Calu3 (cell line): ENCODE measurements around the gene MEIS3. TPM values are rescaled to one million over a fixed set of nuclear protein-coding genes. Genes with fewer than 3 reads are reported as not detected.
"Not testable (repeated sequence)": the region's sequence is repeated elsewhere in the genome, so short reads cannot be mapped to it uniquely, and the experiment has no call there.

Experiments
- BruUV-seq: library from RNA; stranded (reverse); fragments of 400-500 nt; replicated peaks from 2 replicates; lab custom pipeline; 2021; lab: Mats Ljungman, UMichigan
- CTCF ChIA-PET: fragments of 300-600 bp; sonication (Branson Sonifier 250); formaldehyde crosslinking; loops from one replicate; lab custom pipeline; 2022; ENCODE audit warnings: antibody characterized with exemption; lab: Charles Lee
- DNase-seq: peaks from one replicate; pipeline ENCODE4 v3.0.0; 2022
- H3K27ac Mint-ChIP-seq: one replicate; pipeline ENCODE4 v1.8.0; 2022; ENCODE audit warnings: mixed read lengths; ENCODE audit not compliant: unreplicated experiment
- H3K27me3 Mint-ChIP-seq: one replicate; pipeline ENCODE4 v1.8.0; 2022; ENCODE audit warnings: mixed read lengths; ENCODE audit not compliant: unreplicated experiment
- H3K36me3 Mint-ChIP-seq: one replicate; pipeline ENCODE4 v1.8.0; 2022; ENCODE audit warnings: mild to moderate bottlenecking, moderate library complexity, mixed read lengths; ENCODE audit not compliant: insufficient read depth, unreplicated experiment
- H3K4me1 Mint-ChIP-seq: one replicate; pipeline ENCODE4 v1.8.0; 2022; ENCODE audit warnings: mild to moderate bottlenecking, low read depth, mixed read lengths; ENCODE audit not compliant: unreplicated experiment
- H3K4me3 Mint-ChIP-seq: one replicate; pipeline ENCODE4 v1.8.0; 2022; ENCODE audit warnings: mild to moderate bottlenecking, low read depth, moderate library complexity, mixed read lengths; ENCODE audit not compliant: unreplicated experiment
- H3K9me3 Mint-ChIP-seq: one replicate; pipeline ENCODE4 v1.8.0; 2022; ENCODE audit warnings: low read depth, mixed read lengths; ENCODE audit not compliant: unreplicated experiment
- CTCF ChIP-seq: fragments of 200-600 bp; IDR thresholded peaks from one replicate; pipeline ENCODE4 v1.8.0; 2022; ENCODE audit warnings: antibody characterized with exemption; ENCODE audit not compliant: unreplicated experiment
- intact Hi-C: fragments of 100-400 bp; cut with micrococcal nuclease; formaldehyde crosslinking; loops from one replicate; pipeline ENCODE4 v1.10.0; 2022; ENCODE audit not compliant: unreplicated experiment
- total RNA-seq: library from RNA; stranded (reverse); gene quantifications from 2 replicates; pipeline ENCODE4 v1.2.3, GENCODE V29; 2022

The MEIS3 gene
- total RNA-seq, 1 experiment from 2014 or later: 0.87 TPM

DNA sequence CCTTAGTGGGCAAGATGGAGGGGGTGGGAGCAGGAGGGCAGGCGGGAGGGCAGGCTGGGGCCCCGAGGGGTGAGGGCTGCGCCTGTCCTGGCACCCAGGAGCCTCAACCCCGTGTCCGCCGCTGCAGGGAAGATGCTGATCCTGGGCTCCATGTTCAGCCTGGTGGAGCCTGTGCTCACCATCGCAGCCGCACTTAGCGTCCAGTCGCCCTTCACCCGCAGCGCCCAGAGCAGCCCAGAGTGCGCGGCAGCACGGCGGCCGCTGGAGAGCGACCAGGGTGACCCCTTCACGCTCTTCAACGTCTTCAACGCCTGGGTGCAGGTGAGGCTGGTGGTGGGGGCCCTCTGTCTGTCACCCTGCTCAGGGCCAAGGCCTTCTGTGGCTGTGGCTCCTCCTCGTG is 46.7 kb downstream of the MEIS3 start:
- CTCF ChIA-PET: no interaction called here
- intact Hi-C loops: no loop called here
- Mint-ChIP-seq H3K9me3 (no peaks in the 10 kb centered on the region), H3K36me3 (peaks cover 61% of the 10 kb centered on the region), H3K27me3 (no peaks in the 10 kb centered on the region), H3K4me3 (no peak overlapping the region), H3K27ac (no peak overlapping the region), H3K4me1 (no peaks in the 10 kb centered on the region)
- no peak for TF ChIP-seq CTCF
- DNase-seq: no peak
- BruUV-seq: no TSS peak

- H3K4me1 Mint-ChIP-seq: no peaks in the 10 kb centered on the region
- no peak for DNase-seq
- no peaks in the 10 kb centered on the region for H3K27me3 Mint-ChIP-seq
- no peak overlapping the region for H3K27ac Mint-ChIP-seq
- BruUV-seq: no TSS peak
- CTCF ChIA-PET: no interaction called here
- peaks cover 71% of the 10 kb centered on the region for H3K36me3 Mint-ChIP-seq
- H3K4me3 Mint-ChIP-seq: no peak overlapping the region
- H3K9me3 Mint-ChIP-seq: no peaks in the 10 kb centered on the region
- TF ChIP-seq CTCF: no peak
- intact Hi-C loops: no loop called here
These were observed 48.1 kb downstream of the MEIS3 start for GRCh38 chr19:47371261-47371660.

- Mint-ChIP-seq H3K4me3 (no peak overlapping the region), H3K9me3 (no peaks in the 10 kb centered on the region), H3K36me3 (peaks cover 66% of the 10 kb centered on the region), H3K4me1 (no peaks in the 10 kb centered on the region), H3K27ac (peak overlapping the region; percentile 16), H3K27me3 (no peaks in the 10 kb centered on the region)
- CTCF ChIA-PET: no interaction called here
- no TSS peak for BruUV-seq
- intact Hi-C loops: no loop called here
- no peak for TF ChIP-seq CTCF
- no peak for DNase-seq
These were observed 49.2 kb downstream of the MEIS3 start for GRCh38 chr19:47370045-47370611.

DNA sequence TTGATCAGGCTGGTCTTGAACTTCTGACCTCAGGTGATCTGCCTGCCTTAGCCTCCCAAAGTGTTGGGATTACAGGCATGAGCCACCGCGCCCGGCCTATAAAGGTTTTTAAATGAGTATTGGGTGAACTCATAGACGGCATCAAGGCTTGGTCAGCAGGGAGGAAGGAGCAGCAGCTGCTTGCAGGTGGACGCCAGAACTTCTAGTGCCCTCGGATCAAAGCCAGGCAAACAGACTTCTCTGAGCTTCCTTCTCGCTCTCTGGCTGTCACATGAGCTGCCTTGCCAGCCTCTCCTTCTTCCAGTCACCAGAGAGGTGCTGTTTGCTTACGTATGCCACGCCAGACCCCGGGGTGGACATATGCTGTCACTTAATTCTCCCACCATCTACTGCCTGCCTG is 53.9 kb downstream of the MEIS3 start:
- intact Hi-C loops, BruUV-seq, CTCF ChIA-PET: not testable (repeated sequence)

GRCh38 chr19:47363758-47364531 is 55.4 kb downstream of the MEIS3 start:
- H3K27ac Mint-ChIP-seq: no peak overlapping the region
- no TSS peak for BruUV-seq
- no peaks in the 10 kb centered on the region for H3K27me3 Mint-ChIP-seq
- no peak for DNase-seq
- H3K4me3 Mint-ChIP-seq: no peak overlapping the region
- H3K9me3 Mint-ChIP-seq: no peaks in the 10 kb centered on the region
- CTCF ChIA-PET: no interaction called here
- H3K4me1 Mint-ChIP-seq: no peaks in the 10 kb centered on the region
- intact Hi-C loops: no loop called here
- H3K36me3 Mint-ChIP-seq: peaks cover 74% of the 10 kb centered on the region
- TF ChIP-seq CTCF: no peak

More for the DNA sequence above, 53.9 kb downstream of the MEIS3 start:
- H3K4me1 Mint-ChIP-seq, H3K4me3 Mint-ChIP-seq, DNase-seq, H3K27ac Mint-ChIP-seq, H3K27me3 Mint-ChIP-seq, H3K9me3 Mint-ChIP-seq: not testable (repeated sequence)
- H3K36me3 Mint-ChIP-seq: peaks cover 73% of the 10 kb centered on the region
